ENCODE measurements around the gene MCEMP1.

- no peak for TF ChIP-seq POLR2A (IDR thresholded peaks at IDR 0.05)
- no peak for TF ChIP-seq CTCF (IDR thresholded peaks at IDR 0.05)
Measured at GRCh38 chr19:7690779-7691258, 13.9 kb downstream of the MCEMP1 start.
